Fibroblast of lung (primary cell): ENCODE results near the gene GOLGA3. TPM values are rescaled to one million over a fixed set of nuclear protein-coding genes. Genes with fewer than 3 reads are reported as not detected.

Source experiments
- DNase-seq, 2 donors: peaks; one replicate each; pipeline versions ENCODE4 v3.0.0 to v3.0.0-alpha.2; 2010; ENCODE audit warnings: low read depth in 2 of 2
- H2AFZ ChIP-seq: 2 replicates; pipeline ENCODE4 v1.5.1; 2012; ENCODE audit warnings: low read length, control low read depth, inconsistent platforms
- H3K27ac ChIP-seq: 2 replicates; pipeline ENCODE4 v1.5.1; 2011; ENCODE audit warnings: low read length, control low read depth; ENCODE audit not compliant: insufficient read depth
- H3K27me3 ChIP-seq: 2 replicates; pipeline ENCODE4 v1.5.1; 2011; ENCODE audit warnings: mild to moderate bottlenecking, low read length; ENCODE audit not compliant: control insufficient read depth, insufficient read depth
- H3K36me3 ChIP-seq: 2 replicates; pipeline ENCODE4 v1.5.1; 2011; ENCODE audit warnings: low read length; ENCODE audit not compliant: control insufficient read depth, insufficient read depth
- H3K4me1 ChIP-seq: 2 replicates; pipeline ENCODE4 v1.5.1; 2011; ENCODE audit warnings: low read length; ENCODE audit not compliant: control insufficient read depth, insufficient read depth; ENCODE audit errors: extremely low read depth
- H3K4me2 ChIP-seq: 2 replicates; pipeline ENCODE4 v1.5.1; 2011; ENCODE audit warnings: low read length, control low read depth; ENCODE audit not compliant: insufficient read depth; ENCODE audit errors: extremely low read depth
- H3K4me3 ChIP-seq, 4 experiments: fragments of 200-600 bp in 1 of 4; sonication (generic) in 1 of 4; replicated peaks in 1 of 4; 2 replicates each; pipeline ENCODE4 v1.5.1; 2011 to 2016; ENCODE audit warnings: low read length in 4 of 4, low read depth in 3 of 4, mild to moderate bottlenecking in 3 of 4, control low read depth in 2 of 4, inconsistent platforms in 1 of 4, mixed read lengths in 1 of 4; ENCODE audit not compliant: insufficient read depth in 1 of 4; ENCODE audit errors: control extremely low read depth in 1 of 4
- H3K79me2 ChIP-seq: 2 replicates; pipeline ENCODE4 v1.5.1; 2012; ENCODE audit warnings: mild to moderate bottlenecking, low read length, inconsistent platforms; ENCODE audit not compliant: control insufficient read depth, insufficient read depth
- H3K9ac ChIP-seq: 2 replicates; pipeline ENCODE4 v1.5.1; 2011; ENCODE audit warnings: mild to moderate bottlenecking, low read length, control low read depth; ENCODE audit not compliant: insufficient read depth
- H3K9me3 ChIP-seq: 2 replicates; pipeline ENCODE4 v1.5.1; 2012; ENCODE audit warnings: low read depth, low read length; ENCODE audit not compliant: control insufficient read depth, insufficient read depth
- H4K20me1 ChIP-seq: 2 replicates; pipeline ENCODE4 v1.5.1; 2011; ENCODE audit warnings: low read length; ENCODE audit not compliant: control insufficient read depth, insufficient read depth; ENCODE audit errors: extremely low read depth
- EZH2 ChIP-seq: IDR thresholded peaks from 2 replicates; pipeline ENCODE4 v1.5.1; 2012; ENCODE audit warnings: low read length, control low read depth, mild to moderate bottlenecking; ENCODE audit errors: missing control alignments
- polyA plus RNA-seq, 2 donors: library from polyadenylated mRNA; depleted of rRNA in 1 of 2; stranded (reverse) in 1 of 2; unstranded in 1 of 2; fragments of >200 nt; gene quantifications; 2 replicates each; pipeline ENCODE4 v1.2.1, GENCODE V29; 2011 to 2012; ENCODE audit warnings: missing spikeins in 1 of 2
- total RNA-seq: library from RNA; depleted of rRNA; stranded (reverse); fragments of >200 nt; gene quantifications from 2 replicates; pipeline ENCODE4 v1.2.1, GENCODE V29; 2014
- TF ChIP-seq, protein P1 (sequence below), 2 donors: IDR thresholded peaks in 1 of 2; conservative IDR thresholded peaks in 1 of 2; 1 replicate in 1 of 2; 2 replicates in 1 of 2; pipeline ENCODE4 v1.5.1; 2011 to 2012; ENCODE audit warnings: low read length in 2 of 2, control low read depth in 1 of 2, inconsistent platforms in 1 of 2, low read depth in 1 of 2, mild to moderate bottlenecking in 1 of 2

Gene GOLGA3
- total and polyA plus RNA-seq, 2 donors (not counting 1 experiment from before 2014, with no cell fraction given): 28.3 to 133 TPM

DNA sequence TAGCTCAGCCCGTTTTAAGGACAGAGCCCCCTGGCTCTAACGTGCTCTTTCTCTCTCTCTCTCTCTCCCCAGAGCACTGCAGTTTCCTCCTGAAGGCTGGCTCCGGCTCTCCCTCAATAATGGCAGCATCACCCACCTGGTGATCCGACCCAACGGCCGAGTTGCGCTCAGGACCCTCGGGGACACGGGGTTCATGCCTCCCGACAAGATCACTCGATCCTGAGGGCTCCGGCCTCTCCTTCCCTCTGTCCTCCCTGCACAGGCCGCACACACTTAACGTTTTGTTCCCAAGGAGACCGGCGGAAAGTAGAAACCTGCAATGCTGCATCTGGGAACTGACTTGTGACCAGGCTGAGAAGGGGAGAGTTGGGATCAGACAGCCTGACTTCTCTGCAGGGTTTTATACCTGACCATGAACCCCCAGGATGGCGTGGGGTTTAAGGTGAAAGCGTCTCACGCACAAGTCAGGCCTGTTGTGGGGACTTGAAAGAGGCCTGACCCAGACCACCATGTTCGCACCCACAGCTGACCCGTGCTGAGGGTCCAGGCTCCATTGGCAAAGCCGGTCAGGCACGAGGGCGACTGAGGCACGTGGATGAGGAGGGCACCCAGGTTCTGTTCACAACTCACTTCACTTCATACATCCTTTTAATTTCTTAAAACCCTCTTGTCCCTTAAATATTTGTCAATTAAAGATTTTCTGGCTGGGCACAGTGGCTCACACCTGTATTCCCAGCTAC lies 107.9 kb downstream of the GOLGA3 start:
- no peaks in the 10 kb centered on the region for H3K9me3 ChIP-seq
- no peak for DNase-seq
- peaks cover 8% of the 10 kb centered on the region for H3K79me2 ChIP-seq
- TF ChIP-seq EZH2: no peak
- TF ChIP-seq, protein P1, sequence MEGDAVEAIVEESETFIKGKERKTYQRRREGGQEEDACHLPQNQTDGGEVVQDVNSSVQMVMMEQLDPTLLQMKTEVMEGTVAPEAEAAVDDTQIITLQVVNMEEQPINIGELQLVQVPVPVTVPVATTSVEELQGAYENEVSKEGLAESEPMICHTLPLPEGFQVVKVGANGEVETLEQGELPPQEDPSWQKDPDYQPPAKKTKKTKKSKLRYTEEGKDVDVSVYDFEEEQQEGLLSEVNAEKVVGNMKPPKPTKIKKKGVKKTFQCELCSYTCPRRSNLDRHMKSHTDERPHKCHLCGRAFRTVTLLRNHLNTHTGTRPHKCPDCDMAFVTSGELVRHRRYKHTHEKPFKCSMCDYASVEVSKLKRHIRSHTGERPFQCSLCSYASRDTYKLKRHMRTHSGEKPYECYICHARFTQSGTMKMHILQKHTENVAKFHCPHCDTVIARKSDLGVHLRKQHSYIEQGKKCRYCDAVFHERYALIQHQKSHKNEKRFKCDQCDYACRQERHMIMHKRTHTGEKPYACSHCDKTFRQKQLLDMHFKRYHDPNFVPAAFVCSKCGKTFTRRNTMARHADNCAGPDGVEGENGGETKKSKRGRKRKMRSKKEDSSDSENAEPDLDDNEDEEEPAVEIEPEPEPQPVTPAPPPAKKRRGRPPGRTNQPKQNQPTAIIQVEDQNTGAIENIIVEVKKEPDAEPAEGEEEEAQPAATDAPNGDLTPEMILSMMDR (conservative IDR thresholded peaks at IDR 0.05 in 1 of 2, IDR thresholded peaks at IDR 0.05 in 1 of 2; ENCODE audit: low read depth in 1 of 2, low read length in 2 of 2): no peak
- no peaks in the 10 kb centered on the region for H3K27me3 ChIP-seq
- H3K9ac ChIP-seq: no peak overlapping the region
- no peak overlapping the region for H2AFZ ChIP-seq
- no peaks in the 10 kb centered on the region for H3K4me1 ChIP-seq
- peaks cover 31% of the 10 kb centered on the region for H3K36me3 ChIP-seq
- no peak overlapping the region for H3K4me3 ChIP-seq
- no peak overlapping the region for H3K4me2 ChIP-seq
- H3K27ac ChIP-seq: no peak overlapping the region
- H4K20me1 ChIP-seq: no peaks in the 10 kb centered on the region

DNA sequence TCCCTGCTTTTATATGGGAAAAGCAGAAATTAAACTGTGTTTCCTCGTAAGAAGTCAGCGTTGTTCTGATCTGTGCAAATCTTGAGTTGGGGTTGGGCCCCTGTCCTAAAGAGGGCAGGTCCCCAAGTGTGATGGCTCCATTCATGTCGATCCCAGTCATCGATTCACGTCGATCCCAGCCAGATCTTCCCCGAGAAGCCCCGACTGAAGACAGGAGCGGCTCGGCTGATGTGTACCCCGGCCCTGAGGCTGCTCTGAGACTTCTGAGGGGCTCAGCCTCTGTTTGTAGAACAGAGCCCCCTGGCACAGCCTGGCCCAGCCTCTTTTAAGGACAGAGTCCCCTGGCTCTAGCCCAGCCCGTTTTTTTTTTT lies 108.7 kb downstream of the GOLGA3 start:
- no peak overlapping the region for H2AFZ ChIP-seq
- peaks cover 8% of the 10 kb centered on the region for H3K79me2 ChIP-seq
- no peaks in the 10 kb centered on the region for H3K4me1 ChIP-seq
- peaks cover 26% of the 10 kb centered on the region for H3K36me3 ChIP-seq
- H3K4me3 ChIP-seq: no peak overlapping the region
- no peaks in the 10 kb centered on the region for H3K9me3 ChIP-seq
- H3K4me2 ChIP-seq: no peak overlapping the region
- no peak overlapping the region for H3K27ac ChIP-seq
- no peak overlapping the region for H3K9ac ChIP-seq
- H3K27me3 ChIP-seq: no peaks in the 10 kb centered on the region
- TF ChIP-seq, protein P1 (conservative IDR thresholded peaks at IDR 0.05 in 1 of 2, IDR thresholded peaks at IDR 0.05 in 1 of 2; ENCODE audit: low read depth in 1 of 2, low read length in 2 of 2): no peak
- TF ChIP-seq EZH2: no peak
- H4K20me1 ChIP-seq: no peaks in the 10 kb centered on the region
- no peak for DNase-seq

DNA sequence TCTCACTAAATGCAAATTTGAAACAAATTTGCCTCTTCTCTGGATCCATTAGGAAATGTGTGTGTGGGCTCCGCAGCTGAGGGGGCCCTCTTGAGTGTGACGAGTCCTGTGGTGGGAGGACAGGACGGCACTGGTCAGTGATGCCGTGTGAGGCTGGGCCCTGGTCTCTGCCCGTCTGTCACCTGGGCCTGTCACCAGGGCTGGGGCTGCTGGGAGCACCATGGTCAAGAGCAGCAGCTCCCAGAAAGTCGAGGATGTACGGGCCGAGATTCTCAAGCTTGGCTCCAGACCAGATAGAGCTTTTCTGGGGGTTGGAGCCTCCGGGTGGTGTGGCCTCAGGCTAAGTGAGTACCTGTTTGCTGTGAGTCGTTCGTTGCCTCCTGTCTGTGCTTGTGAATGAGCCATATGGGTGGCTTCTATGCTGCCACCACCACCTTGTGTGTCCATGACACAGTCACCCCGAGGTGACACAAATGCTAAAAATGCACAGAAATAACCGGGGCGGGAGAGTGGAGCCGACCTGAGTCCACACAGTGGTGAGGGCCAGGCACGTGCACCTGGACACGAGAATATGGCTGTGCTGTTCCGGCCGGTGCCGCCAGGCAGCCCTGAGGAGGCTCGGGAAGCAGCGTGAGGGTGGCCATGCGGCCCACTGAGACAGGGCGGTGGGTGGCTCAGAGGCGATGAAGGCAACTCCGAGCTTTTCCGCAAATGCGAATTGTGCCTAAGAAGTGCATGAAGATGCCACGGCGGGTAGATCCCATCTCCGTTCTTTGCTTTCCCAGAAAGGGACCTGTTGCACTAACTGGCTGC lies 109.3 kb downstream of the GOLGA3 start:
- Histone ChIP-seq H3K4me3 (no peak overlapping the region), H3K9me3 (no peaks in the 10 kb centered on the region), H2AFZ (no peak overlapping the region), H3K4me1 (no peaks in the 10 kb centered on the region), H3K27ac (no peak overlapping the region), H3K9ac (no peak overlapping the region), H3K79me2 (peaks cover 8% of the 10 kb centered on the region), H3K36me3 (peaks cover 23% of the 10 kb centered on the region), H3K27me3 (no peaks in the 10 kb centered on the region), H3K4me2 (no peak overlapping the region), H4K20me1 (no peaks in the 10 kb centered on the region)
- DNase-seq: no peak
- TF ChIP-seq EZH2: no peak
- TF ChIP-seq, protein P1 (conservative IDR thresholded peaks at IDR 0.05 in 1 of 2, IDR thresholded peaks at IDR 0.05 in 1 of 2; ENCODE audit: low read depth in 1 of 2, low read length in 2 of 2): no peak
